Skeletal muscle cell (primary cell): ENCODE results near the gene HSPB7.
"Not testable (repeated sequence)": the region's sequence is repeated elsewhere in the genome, so short reads cannot be mapped to it uniquely, and the experiment has no call there.

Experiments
- DNase-seq: peaks from one replicate; pipeline ENCODE4 v3.0.0-alpha.2; 2010; ENCODE audit warnings: low read depth
- H3K4me3 ChIP-seq: 2 replicates; pipeline ENCODE4 v1.5.1; 2011; ENCODE audit warnings: low read depth, mild to moderate bottlenecking, control low read depth, low read length, moderate library complexity

The HSPB7 gene

DNA sequence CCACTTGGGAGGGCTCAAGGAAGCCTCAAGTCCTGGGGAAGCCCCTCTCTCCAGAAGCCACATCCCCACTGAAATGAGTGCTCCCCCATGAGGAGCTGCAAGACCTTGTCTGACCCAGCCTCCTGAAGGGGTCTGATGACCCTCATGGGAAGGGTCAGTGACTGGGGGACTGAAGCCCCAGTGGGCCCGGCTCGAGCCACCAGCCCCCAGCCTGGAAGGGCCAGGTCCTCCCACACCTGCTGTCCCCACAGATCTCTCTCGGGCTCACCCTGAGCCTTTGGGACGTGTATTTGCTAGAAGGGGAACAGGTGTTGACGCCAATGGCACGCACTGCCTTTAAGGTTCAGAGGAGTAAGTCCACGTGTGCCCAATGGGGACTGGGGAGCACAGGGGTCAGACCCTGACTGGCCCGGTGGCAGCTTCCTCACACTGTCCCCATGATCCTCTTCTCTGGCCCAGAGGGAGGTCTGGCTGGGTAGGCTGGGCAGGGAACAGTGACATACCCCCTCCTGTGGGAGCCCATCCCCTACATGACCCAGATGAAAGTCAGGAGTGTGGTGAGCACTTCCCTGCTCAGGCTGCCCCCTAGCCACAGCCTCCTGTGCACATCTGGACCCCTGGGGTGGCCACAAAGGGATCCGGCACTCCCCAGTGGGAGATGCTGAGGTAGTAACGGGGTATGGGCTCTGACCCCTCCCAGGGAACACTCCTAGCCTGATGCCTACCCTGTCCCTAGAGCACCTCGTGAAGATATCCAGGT, 26.2 kb downstream of the HSPB7 start:
- no peak overlapping the region for H3K4me3 ChIP-seq
- DNase-seq: no peak

DNA sequence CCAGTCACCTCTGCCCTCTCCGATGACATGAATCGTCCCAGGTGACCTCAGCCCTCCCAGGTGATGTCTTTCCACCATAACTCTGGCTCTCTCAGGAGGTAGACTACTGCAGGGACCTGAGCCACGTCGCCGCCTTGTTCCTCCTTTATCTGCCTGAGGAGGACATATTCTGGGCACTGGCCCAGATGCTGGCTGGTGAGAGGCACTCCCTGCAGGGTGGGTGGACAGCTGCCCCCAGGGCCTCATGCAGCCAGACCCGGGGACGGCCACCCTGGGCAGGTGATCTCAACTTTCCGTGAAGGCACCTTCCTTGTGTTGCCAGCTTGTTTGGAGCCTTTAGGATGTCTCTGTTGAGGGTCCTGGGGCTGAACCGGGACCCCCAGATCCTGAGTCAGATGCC, 28.1 kb downstream of the HSPB7 start:
- no peak overlapping the region for H3K4me3 ChIP-seq
- no peak for DNase-seq

DNA sequence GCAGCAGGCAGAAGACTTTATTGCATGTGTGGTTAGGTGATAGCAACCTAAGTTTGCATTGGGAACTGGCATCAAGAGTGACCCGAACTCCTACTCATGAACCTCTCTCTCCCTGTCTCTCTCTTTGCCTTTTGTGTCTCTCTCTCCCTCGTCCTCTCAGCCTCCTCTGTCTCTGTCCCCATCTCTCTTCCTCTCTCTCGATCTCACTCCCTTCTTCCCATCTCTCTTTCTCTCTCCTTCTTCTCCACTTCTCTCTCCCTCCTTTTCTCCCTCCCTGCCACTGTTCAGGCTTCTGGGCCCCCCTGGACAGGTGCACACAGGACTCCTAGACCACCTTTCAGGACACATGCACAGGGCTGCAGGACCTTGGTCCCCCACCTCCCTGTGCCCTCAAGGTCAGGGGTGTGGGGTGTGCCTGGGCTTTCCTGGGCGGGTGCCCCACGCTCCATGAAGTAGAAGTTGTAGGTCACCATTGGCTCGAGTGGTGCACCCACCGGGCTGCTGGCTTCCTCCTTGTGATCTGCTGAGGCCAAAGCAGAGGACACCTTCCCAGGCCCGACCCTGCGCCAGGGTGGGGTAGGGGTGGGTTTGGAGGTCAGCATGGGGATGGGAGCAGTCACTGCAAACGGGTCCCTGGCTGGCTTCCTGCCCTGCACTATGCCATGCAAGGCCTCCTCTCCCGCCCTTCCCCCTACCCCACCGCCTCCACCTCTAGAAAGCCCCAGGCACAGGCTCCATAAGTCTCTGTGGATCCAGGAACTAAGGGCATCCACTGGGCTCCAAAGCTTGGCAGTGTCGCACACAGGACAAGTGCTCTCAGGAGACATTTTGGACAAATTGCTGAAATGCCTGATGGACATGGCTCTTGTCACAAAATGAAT, 28.7 kb downstream of the HSPB7 start:
- DNase-seq: no peak
- H3K4me3 ChIP-seq: no peak overlapping the region

DNA sequence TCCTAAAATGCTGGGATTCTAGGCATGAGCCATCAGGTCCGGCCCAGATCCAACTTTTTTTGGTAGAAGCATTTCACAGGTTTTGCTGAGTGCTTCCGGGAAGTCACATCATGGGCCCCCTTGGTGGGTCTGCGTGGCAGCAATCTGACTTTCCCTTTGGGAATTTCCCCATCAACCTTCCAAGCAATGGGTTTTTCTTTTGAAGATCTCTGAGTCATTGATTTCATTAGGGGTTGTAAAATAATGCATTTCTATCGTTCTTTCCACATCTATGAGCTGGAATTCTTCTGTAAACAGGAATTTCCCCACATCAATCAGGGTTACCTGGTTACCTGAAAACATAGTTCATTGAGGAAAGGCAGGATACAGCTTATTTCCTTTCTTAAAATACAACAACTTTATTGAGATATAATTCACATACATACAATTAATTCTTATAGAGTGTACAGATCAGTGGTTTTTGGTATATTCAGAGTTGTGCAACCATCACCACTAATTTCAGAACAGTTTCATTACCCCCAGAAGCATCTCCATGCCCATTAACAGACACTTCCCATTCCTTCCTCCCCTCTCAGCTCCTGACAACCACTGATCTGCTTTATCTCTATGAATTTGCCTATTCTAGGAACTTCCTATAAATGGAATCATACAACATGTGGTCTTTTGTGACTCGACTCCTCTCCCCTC, 32.1 kb downstream of the HSPB7 start:
- DNase-seq: no peak
- H3K4me3 ChIP-seq: no peak overlapping the region

DNA sequence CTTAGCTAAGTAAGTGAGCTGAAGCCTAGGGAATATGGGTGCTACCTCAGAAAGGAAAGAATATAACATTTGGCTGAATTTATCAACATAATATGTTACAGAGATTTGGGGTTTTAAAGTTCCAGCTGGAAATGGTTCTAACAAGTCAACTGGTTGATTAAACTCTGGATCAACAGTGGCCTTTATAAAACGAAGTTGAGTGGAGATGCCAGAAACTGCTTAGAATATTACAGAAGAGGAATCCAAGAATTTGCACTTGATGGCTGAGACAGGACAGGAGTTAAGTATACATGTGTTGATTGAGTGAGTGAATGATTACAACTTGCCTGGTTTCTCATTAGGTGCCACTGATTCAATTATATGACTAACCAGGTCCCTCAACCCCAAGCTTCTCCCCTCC, 34.6 kb downstream of the HSPB7 start:
- DNase-seq: no peak
- H3K4me3 ChIP-seq: no peak overlapping the region

DNA sequence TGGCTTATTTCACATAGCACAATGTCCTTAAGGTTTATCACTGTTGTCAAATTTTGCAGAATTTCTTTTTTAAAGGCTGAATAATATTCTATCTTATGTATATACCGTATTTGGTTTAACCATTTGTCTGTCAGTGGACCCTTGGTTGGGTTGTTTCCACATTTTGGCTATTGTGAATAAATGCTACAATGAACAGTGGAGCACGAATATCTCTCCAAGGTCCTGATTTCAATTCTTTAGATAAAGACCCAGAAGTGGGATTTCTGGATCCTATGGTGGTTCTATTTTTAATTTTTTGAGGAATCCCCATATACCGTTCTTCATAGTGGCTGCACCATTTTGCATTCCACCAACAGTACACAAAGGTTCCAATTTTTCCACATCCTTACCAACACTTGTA, 36.2 kb downstream of the HSPB7 start:
- DNase-seq: no peak
- no peak overlapping the region for H3K4me3 ChIP-seq

DNA sequence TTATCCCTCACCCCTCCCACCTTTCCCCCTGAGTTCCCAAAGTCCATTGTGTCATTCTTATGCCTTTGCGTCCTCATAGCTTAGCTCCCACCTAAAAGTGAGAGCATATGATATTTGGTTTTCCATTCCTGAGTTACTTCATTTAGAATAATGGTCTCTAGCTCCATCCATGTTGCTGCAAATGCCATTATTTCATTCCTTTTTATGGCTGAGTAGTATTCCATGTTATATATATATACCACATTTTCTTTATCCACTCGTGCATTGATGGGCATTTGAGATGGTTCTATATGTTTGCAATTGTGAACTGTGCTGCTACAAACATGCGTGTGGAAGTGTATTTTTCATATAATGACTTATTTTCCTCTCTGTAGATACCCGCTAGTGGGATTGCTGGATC, 39.9 kb downstream of the HSPB7 start:
- H3K4me3 ChIP-seq, DNase-seq: not testable (repeated sequence)

DNA sequence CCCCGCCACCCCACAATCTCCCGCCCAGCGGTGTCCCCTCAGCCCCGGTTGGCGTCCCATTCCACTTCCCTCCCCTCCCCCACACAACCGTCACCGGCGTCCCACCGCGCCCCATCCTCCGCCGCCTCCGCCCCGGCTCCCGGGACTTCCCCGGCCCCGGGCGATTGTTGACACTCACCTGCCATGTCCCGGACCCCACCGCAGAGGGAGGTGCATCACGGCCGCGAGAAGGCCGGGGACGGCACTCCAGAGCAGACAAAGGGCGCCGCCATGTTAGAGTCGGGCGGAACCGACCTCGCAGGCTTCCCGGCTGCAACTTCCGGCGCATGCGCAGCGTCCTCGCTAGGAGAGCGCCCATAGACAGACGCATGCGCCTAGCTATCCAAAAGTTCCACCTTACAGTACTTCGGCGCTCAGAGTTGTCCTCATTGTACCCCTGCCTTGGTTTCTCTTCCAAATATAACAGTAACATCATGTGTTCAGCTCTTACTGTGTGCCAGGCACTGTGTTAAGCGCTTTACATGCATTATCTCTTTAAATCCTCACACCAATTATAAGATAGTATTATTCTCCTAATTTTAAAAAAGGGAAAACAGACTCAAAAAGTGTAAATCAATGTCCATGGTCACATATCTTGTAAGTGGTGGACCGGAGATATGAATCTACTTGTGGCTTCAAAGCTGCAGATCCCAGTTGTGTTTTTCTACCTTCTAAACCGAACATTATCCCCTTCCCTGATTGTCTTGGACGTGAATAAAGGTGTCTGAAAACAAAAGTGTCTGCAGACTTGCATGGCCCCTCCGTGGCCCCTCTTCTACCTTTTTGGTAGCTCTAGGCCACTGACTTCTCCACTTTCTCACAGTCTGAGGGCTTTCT, 41.8 kb downstream of the HSPB7 start, which contains the start of gene ZBTB17:
TSS of gene ZBTB17 (minus strand) at position 297 of the 876 bp plus-strand sequence. CDS start 27,606 bp downstream, outside the sequence.
- peak; percentile 68 for DNase-seq
- H3K4me3 ChIP-seq: peak within 1 kb of the TSS; percentile 67

DNA sequence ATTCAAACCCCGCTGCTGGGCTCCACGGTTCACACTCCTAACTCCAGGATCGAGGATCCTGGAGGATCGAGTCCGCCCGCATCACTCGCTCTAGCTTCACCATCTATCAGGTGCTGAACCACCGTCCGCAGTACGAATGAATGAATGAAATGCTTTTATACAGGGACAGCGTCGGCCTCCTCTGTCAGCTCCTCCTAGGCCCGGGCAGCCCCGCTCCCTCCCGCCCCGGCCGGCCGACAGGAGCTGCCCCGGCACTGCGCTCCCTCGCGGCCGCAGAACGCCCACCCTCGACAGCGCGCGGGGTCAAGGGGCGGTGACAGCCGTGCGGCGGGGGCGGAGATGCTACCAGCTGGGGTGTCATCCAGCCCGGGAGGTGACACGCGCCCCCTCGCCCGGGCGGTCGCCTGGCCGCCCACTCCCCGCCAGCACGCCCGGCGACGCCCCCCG, 42.5 kb downstream of the HSPB7 start:
- DNase-seq: no peak
- peak overlapping the region; percentile 67 for H3K4me3 ChIP-seq

DNA sequence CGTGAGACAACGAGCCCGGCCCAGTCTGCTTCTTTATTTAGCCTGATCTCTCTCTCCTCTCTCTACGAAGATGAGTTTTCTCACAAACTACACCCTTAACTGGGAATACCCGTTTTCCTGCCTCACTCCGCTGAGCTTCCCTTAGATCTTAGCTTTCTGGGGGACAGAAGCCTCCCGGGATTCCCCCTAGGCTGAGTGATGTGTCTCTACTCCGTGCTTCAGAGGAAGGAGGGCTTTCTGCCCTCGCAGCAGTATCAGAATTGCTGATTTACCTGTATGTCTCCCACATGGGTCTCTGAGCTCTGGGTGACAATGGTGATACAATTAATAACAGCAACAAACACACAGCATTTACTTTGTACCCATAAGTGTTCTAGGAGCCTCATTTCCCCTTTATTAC, 43.0 kb downstream of the HSPB7 start:
- H3K4me3 ChIP-seq: peak overlapping the region; percentile 67
- DNase-seq: no peak

DNA sequence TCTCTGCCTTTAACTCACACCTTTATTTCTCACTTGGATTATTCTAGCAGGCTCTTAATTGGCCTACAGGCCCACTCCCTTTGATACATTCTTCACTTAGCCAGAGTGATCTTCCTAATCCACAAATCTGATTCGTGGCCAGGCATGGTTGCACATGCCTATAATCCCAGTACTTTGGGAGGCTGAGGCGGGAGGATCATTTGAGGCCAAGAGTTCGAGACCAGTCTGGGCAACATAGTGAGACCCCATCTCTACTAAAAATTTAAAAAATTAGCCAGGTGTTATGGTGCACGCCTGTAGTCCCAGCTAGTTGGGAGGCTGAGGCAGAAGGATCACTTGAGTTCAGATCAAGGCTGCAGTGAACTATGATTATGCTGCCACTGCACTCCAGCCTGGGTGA, 44.1 kb downstream of the HSPB7 start:
- no peak overlapping the region for H3K4me3 ChIP-seq
- DNase-seq: no peak

DNA sequence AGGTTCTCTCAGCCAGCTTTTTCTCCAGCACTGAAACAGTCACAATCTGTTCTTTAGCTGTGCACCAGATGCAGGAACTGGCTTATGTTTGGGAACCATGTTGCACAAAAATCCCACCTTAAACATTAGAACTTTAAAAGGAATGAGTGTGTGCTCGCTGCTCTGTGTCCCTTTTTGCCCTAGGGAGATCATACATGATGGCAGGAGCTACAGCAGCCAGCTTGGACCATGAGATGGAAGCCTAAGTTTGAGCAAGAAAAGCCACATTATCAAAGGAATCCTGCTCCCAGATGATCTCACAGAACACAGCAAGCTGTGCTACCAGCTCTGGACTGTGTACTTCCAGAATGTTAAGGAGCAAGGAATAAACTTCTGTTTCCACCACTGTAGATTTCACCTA, 45.4 kb downstream of the HSPB7 start:
- no peak for DNase-seq
- H3K4me3 ChIP-seq: no peak overlapping the region

DNA sequence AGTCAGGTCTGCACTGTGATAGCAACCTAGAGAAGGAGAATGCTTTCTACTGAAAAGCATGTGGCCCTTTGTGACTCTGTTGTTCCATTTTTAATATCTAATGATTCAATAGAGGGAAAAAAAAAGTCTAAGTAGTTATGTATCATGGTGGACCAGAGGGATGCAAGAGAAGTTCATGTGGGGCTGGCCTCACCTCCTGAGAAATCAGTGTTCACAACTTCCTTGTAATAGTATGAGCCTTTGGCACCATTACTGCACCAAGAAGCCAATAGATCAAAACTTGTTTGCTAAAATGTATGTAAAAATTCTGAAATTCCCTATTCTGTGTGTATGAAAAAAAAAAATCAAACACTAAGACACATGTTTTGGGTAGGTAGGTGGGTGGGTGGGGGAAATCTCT, 46.9 kb downstream of the HSPB7 start:
- no peak for DNase-seq
- H3K4me3 ChIP-seq: no peak overlapping the region

DNA sequence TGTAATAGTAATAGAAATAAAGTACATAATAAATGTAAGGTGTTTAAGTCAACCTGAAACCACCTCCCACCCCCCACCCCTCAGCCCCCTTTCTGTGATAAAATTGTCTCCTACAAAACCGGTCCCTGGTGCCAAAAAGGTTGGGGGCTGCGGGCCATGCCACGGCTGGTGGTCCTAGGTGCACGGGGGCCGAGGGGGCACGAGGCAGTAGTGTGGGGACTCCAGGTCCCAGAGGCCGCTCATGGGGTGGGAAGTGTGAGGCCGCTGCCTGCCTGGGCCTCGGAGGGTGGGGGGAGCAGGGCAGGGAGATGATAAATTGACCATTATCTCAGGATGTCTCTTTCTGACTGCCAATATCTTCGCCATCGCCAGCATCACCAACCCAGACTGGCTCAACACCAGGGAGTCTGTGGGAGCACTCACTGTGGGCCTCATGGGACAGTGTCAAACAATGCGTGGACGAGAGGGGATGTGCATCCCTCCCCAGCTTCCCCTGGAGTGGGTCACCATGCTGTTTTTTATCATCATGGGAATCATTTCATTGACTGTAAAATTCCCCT, 48.4 kb downstream of the HSPB7 start:
- no peak overlapping the region for H3K4me3 ChIP-seq
- no peak for DNase-seq

DNA sequence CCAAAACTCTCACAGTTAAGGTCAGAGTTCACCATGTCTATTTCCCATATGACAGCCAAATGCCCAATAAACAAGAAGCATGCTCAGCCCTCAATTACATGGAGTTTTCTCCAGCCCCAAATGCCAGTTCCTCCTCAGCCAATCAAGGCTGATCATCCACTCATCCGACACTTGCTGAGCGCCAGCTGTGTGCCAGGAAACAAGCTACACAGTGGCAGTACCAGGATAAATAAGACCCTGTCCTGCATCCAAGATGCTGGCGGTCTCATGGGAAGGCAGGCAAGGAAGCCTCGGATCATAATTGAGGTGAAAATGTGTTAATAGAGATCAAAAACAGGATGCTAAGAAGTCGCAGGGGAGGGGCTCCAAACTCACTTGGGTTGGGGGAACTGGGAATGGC, 49.7 kb downstream of the HSPB7 start:
- no peak overlapping the region for H3K4me3 ChIP-seq
- no peak for DNase-seq

DNA sequence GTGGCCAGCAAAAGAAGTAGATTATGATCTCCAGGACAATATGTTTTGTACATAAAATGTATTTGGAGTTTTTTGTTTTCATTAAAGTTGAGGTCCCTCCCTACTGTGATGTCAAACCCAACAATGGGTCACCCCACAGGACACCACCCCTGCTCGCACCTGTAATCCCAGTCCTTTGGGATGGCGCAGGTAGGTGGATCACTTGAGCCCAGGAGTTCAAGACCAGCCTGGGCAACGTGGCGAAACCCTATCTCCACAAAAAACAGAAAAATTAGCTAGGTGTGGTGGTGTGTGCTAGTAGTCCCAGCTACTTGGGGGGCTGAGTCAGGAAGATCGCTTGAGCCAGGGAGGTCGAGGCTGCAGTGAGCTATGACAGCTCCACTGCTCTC, 50.9 kb downstream of the HSPB7 start:
- H3K4me3 ChIP-seq: no peak overlapping the region
- no peak for DNase-seq

DNA sequence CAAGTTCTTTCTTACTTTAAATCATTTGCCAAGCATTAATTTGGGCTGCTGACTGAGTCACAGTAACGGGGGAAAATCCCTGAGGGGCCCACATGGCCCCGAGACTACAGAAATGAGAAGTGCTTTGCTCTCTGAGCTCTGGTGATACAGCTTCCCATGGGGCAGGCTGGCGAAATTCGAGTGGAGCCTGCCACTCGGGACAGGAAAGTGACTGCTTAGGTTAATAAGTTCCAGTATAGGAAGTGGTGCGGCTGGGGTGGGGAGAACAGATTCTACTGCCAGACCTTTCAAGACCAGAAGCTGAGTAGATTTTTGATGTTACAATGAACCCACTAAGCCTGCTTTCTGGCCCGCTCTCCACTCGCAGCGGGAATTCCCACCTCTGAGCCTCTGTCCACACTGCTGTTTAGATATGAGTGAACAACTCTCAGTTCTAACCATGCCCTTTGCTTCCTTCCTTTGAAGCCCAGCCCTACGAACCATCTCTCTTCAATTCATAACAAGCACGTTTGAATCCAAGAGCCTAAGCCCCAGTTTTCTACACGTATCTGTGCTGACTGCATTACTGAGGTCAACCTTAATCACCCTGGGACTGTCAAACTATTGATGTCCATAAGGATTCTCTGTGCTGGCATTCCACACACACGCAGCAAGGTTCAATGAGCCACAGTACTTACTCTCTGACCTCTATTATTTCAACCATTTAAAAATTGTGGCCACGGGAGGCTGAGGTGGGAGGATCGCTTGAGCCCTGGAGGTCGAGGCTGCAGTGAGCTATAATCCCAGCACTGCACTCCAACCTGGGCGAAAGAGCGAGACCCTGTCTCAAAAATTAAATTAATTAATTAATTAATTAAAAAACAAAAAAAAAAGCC, 51.5 kb downstream of the HSPB7 start:
- no peak overlapping the region for H3K4me3 ChIP-seq
- DNase-seq: no peak

DNA sequence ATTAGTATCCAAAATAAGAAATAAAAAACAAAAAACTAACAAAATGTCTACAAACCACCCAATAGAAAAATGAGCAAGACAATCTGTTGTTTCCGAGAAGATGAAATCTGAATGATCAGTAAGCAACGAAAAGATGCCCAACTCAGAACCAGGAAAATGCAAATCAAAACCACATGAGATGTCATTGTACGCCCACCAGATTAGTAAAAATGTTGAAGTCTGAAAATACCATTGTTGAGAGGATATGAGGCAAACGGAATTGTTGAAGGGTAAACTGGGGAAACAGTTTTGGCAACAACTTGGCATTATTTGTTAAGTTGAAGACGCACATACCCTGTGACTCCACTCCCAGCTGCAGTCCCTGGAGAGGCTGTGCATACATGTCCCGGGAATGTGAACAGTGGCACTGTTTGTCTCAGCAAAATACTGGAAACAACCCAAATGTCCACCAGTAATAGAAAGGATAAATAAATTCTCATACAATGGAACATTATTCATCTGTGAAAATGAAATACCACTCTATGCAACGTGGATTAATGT, 52.5 kb downstream of the HSPB7 start:
- no peak overlapping the region for H3K4me3 ChIP-seq

More for the DNA sequence above, 52.5 kb downstream of the HSPB7 start:
- DNase-seq: no peak
